Measurements from ENCODE around the gene GPR160.

GRCh38 chr3:170076715-170077238 is 39.0 kb downstream of the GPR160 start:
- no peak for TF ChIP-seq CTCF (IDR thresholded peaks at IDR 0.05)
- TF ChIP-seq EZH2 (IDR thresholded peaks at IDR 0.05) = no peak

Data from neural progenitor cell (in vitro differentiated cells).